HG03095 (cell line): ENCODE results near the gene DZIP1.
"Not testable (repeated sequence)": the region's sequence is repeated elsewhere in the genome, so short reads cannot be mapped to it uniquely, and the experiment has no call there.

Source experiments
- ATAC-seq: cut with Tn5 transposase; IDR thresholded peaks from one replicate; pipeline ENCODE4 v1.9.1; 2021; ENCODE audit warnings: moderate library complexity; ENCODE audit not compliant: unreplicated experiment

The DZIP1 gene

DNA sequence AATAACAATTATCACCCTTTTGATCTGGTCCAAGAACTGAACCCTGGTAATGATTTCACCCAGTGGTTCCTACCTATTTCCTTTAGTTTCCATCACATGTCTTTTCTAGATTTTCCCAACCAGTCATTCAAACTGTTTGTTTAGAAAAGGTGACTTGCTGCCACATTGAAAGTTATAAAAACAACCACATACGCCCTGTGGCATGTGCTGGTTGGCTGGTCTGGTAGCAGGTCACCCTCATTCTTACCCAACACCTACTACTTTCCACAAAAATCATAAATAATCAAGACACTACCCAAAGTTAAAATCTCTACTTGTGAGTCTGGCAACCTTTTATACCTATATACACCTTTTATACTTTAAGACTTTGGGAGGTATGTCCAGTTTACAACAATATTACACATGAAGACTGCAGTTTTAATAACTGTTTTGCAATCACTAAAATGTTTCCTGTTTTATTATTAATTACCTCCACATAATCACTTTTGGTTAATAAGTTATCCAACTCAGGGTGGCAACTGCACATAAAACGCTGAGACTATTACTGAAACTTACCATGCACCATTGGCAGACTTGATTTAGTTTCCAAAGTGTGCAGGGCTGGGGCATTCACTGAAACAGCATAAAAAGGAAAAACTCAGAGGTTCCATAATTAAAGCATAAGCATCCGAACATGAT is 38.9 kb downstream of the DZIP1 start:
- no peak for ATAC-seq

GRCh38 chr13:95604556-95604915 is 40.0 kb downstream of the DZIP1 start:
- no peak for ATAC-seq

DNA sequence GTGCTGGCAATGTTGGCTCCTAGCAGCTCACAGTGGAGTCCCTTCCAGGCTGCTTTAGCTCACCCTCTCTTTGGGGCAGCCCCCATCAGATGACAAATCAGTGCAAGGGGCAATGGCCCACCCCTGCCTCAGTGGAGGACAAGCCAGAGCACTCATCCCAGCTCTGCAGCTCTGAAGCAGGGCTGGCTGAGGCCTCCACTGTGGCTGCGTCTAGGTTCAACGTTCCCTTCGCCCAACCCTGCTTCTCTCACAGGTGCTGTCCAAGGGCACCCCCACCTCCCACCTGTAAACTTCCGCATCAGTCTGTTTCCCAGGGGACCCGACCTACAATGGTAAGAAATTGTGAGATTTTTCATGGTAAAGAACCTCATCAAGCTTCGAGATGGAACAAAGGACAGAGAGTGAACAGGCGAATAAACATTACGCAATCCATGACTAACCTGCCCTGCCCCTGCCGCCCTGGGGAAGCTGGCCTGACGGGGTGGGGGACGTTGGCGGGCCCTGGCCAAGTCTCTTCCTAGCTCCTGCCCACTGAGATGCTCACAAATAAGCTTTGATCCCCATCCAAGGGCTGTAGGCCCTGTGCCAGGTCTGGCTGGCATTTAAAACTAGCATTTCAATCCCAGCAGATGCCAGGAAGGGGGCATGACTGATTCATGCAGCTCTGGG is 40.5 kb downstream of the DZIP1 start:
- ATAC-seq = no peak

GRCh38 chr13:95601906-95602305 is 42.6 kb downstream of the DZIP1 start:
- ATAC-seq = no peak

DNA sequence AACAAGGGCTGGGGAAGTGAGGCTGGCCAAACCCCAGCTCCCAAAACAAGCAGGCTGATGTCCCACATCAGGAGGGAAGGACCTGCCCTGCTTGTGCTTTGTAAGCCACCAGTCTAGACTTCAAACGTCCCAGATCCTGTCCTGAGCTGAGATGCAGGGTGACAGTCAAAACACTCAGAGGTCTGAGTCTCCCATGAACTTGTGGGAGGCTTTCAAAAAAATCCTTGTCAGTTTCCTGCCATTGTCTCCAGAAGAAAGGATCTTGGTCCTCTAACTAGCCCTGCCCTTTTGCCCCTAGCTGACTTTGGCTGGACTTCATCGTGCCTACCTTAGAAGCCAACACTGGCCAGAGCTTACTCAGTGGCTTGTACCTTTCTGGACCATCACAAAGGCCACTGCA is 43.3 kb downstream of the DZIP1 start:
- no peak for ATAC-seq

- ATAC-seq = no peak
Measured at GRCh38 chr13:95596701-95597100, 47.8 kb downstream of the DZIP1 start.

DNA sequence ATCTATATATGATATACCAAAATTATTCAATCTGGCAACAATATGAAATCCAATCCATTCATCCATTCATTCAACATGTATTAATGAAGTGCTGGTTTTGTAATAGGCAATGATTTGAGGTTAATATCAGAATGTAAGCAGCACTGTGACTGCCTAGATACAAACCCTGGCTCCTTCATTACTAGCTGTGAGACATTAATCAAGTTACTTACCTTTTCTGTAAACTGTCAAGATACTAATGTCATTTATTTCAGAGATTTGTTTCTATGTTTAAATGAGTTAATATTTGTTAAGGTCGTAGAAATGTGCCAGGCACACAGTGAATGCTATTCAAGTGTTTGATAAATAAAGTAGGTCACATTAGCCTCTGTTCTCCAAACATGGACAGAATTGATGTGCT is 51.0 kb downstream of the DZIP1 start:
- ATAC-seq = no peak

- ATAC-seq = no peak
Measured at GRCh38 chr13:95588721-95589120, 55.8 kb downstream of the DZIP1 start.

GRCh38 chr13:95588134-95588533 is 56.4 kb downstream of the DZIP1 start:
- no peak for ATAC-seq

GRCh38 chr13:95585867-95586266 is 58.6 kb downstream of the DZIP1 start:
- no peak for ATAC-seq

GRCh38 chr13:95579303-95579702 is 65.2 kb downstream of the DZIP1 start:
- peak; percentile 87 for ATAC-seq

- no peak for ATAC-seq
Measured at GRCh38 chr13:95573221-95573620, 71.3 kb downstream of the DZIP1 start.

GRCh38 chr13:95571941-95572340 is 72.6 kb downstream of the DZIP1 start:
- ATAC-seq = no peak

GRCh38 chr13:95570016-95570415 is 74.5 kb downstream of the DZIP1 start:
- no peak for ATAC-seq

- no peak for ATAC-seq
Measured at GRCh38 chr13:95568131-95568530, 76.4 kb downstream of the DZIP1 start.

GRCh38 chr13:95565758-95566157 is 78.7 kb downstream of the DZIP1 start:
- ATAC-seq = not testable (repeated sequence)

DNA sequence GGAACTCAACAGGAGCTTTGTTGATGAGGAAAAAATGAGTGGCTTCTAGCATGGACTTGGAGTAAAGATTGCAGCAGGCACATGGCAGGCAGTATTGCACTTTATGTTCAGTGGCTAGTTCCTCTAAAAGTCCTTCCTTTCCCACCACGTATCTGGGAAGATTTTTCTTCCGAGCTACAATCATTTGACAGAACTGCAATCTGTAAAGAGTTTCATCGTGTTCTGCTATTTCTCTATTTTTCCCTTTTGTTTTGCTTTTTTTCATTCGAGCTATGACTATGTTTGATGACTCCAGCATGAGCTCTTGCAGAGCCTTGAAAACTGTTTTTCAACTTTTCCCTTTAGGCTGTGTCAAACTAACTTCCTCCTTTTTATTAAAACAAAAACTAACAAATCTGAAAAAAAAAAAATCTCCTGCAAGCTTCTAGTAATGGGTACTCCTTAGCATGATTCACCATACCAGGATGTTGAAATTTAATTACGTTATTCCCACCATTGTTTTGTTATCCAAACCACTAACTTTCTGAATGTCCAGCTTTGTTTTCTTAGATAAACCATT is 79.7 kb downstream of the DZIP1 start:
- ATAC-seq = no peak

DNA sequence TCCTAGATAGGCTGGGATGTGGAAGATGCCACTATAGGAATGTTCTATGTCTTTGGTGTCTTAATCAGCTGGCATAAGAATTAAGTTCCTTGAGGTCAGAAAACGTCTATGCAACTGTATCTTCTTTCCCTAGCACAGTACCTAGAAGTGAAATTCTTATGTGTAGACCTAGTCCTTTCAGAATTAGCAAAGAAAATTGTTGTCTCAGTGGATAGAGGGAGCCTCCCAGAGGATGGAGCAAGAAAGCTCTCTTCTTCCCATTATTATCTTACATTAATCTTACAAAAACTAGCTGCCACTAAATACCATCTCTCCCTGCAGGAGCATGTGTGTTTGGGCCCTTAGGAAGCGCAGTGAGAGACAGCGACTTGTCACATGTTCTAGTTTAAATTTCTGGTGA is 80.4 kb downstream of the DZIP1 start:
- ATAC-seq = no peak

GRCh38 chr13:95560387-95560786 is 84.1 kb downstream of the DZIP1 start:
- ATAC-seq = no peak

GRCh38 chr13:95559100-95559499 is 85.4 kb downstream of the DZIP1 start:
- no peak for ATAC-seq

DNA sequence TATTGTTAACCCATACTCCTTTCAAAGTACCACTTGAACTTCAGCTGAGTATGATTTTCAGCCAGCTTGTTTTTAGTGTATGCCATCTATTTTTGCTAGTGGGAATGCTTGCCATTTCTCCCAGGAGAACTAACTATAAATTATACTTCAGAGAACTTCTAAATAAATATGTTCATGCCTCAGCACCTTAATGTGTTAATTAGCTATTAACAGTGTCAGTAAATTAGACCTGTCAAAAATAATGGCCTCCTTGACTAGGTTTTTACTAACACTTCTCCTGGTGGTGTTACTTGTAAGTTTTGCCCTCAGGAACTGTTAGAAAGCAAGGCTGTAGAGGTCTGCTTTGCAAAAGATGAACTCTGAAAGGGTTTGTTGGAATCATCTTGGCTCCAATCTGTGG is 87.5 kb downstream of the DZIP1 start:
- ATAC-seq = no peak

DNA sequence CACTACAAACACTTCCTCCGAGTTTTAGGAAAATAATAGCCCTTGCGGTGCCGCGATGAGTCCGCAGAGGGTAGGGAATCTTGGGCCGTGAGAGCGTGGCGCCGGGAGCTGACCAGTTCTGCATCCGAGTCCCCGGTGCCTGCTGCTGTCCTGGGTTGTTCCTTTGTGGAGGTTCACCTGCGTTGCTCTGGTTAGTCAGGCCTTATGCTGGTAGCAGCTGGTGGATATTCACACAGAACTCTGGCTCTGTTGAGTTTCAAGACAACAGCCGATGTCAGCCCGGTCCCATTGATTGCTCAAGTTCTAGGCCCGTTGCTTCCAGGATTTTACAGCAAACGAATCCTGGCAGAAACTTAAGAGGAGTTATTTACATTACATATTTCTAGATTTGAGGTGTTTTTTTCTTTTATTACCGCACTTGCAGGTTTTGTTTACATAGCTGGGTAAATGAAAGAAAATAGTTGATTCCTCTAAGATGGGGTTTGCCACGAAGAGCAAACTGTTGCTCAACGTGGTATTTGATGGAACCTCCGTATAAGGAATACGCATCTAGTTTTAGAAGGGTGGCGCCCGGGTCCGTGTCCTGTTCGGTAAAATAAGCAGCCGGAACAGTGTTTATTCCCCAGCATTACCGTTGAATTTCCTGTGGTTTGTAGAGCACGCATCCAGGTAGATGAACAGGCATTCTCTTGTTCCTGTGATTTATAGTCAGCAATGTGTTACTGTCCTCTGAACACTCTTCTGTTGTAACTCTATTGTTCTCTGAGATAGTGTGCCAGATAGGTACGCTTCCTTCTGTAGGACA is 90.7 kb downstream of the DZIP1 start:
- ATAC-seq = no peak
